GM12801 (cell line): Measurements from ENCODE around the gene TMIGD1.

Experiments used
- CTCF ChIP-seq: IDR thresholded peaks from one replicate; pipeline ENCODE4 v1.5.1; 2011; ENCODE audit warnings: control low read depth; ENCODE audit not compliant: insufficient read length; ENCODE audit errors: extremely low read depth

Gene TMIGD1

GRCh38 chr17:30291543-30292285, 42.1 kb downstream of the TMIGD1 start, which contains the start of gene BLMH:
BLMH (minus strand) TSS chr17:30291944; CDS start chr17:30291819, 125 bp downstream.
- no peak for TF ChIP-seq CTCF

- TF ChIP-seq CTCF, result no peak
These were observed 42.9 kb downstream of the TMIGD1 start for GRCh38 chr17:30290696-30291542.

GRCh38 chr17:30290077-30290476, 43.8 kb downstream of the TMIGD1 start:
- no peak for TF ChIP-seq CTCF

GRCh38 chr17:30279156-30279555, 54.7 kb downstream of the TMIGD1 start:
- no peak for TF ChIP-seq CTCF

GRCh38 chr17:30278032-30278431, 55.8 kb downstream of the TMIGD1 start:
- TF ChIP-seq CTCF, result no peak

GRCh38 chr17:30275911-30276310, 57.9 kb downstream of the TMIGD1 start:
- TF ChIP-seq CTCF, result no peak

- TF ChIP-seq CTCF, result no peak
These were observed 59.0 kb downstream of the TMIGD1 start for GRCh38 chr17:30274887-30275286.
